GM12878 (cell line): ENCODE results near the gene PIK3C3. TPM values are rescaled to one million over a fixed set of nuclear protein-coding genes. Genes with fewer than 3 reads are reported as not detected.
A peak's percentile ranks its signal among the peaks of the same experiment; 100 is the strongest.

Source experiments
- BCL11A ChIP-seq: IDR thresholded peaks from 2 replicates; pipeline ENCODE4 v1.6.1; 2011; ENCODE audit warnings: low read depth, low read length
- BMI1 ChIP-seq: fragments of 450-650 bp; IDR thresholded peaks from 2 replicates; pipeline ENCODE4 v1.6.1; 2016; ENCODE audit warnings: mild to moderate bottlenecking, moderate library complexity, borderline replicate concordance
- CEBPB ChIP-seq, 2 experiments: fragments of 150-350 bp in 1 of 2; IDR thresholded peaks; 2 replicates each; pipeline ENCODE4 v1.6.1; 2012 to 2014; ENCODE audit warnings: low read depth in 2 of 2, low read length in 2 of 2, borderline replicate concordance in 1 of 2, inconsistent platforms in 1 of 2
- CHD1 ChIP-seq: IDR thresholded peaks from 2 replicates; pipeline ENCODE4 v1.6.1; 2012; ENCODE audit warnings: low read depth, low read length, improper control_type of control experiment
- CREB1 ChIP-seq: IDR thresholded peaks from 2 replicates; pipeline ENCODE4 v1.6.1; 2012; ENCODE audit warnings: low read depth, mild to moderate bottlenecking, inconsistent platforms
- IRF4 ChIP-seq: IDR thresholded peaks from 2 replicates; pipeline ENCODE4 v1.6.1; 2011; ENCODE audit warnings: low read depth, low read length
- MTA3 ChIP-seq: IDR thresholded peaks from 2 replicates; pipeline ENCODE4 v1.6.1; 2012; ENCODE audit warnings: low read length, inconsistent platforms, borderline replicate concordance
- POLR2A ChIP-seq: IDR thresholded peaks from 2 replicates; pipeline ENCODE4 v1.6.1; 2011; ENCODE audit warnings: low read depth, mild to moderate bottlenecking, low read length
- POU2F2 ChIP-seq: IDR thresholded peaks from 3 replicates; pipeline ENCODE4 v1.6.1; 2011; ENCODE audit warnings: low read depth, mild to moderate bottlenecking, low read length, borderline replicate concordance
- RAD21 ChIP-seq: IDR thresholded peaks from 2 replicates; pipeline ENCODE4 v1.6.1; 2011; ENCODE audit warnings: mild to moderate bottlenecking, low read depth, low read length, moderate library complexity; ENCODE audit not compliant: insufficient read depth
- SP1 ChIP-seq: IDR thresholded peaks from one replicate; pipeline ENCODE4 v1.6.1; 2011; ENCODE audit warnings: low read depth, low read length
- SRF ChIP-seq, 2 experiments: IDR thresholded peaks; 2 replicates each; pipeline ENCODE4 v1.6.1; 2011; ENCODE audit warnings: low read depth in 2 of 2, low read length in 2 of 2, mild to moderate bottlenecking in 1 of 2, moderate library complexity in 1 of 2
- TCF12 ChIP-seq: IDR thresholded peaks from 2 replicates; pipeline ENCODE4 v1.6.1; 2011; ENCODE audit warnings: low read depth, mild to moderate bottlenecking, low read length
- YBX1 ChIP-seq: fragments of 450-650 bp; IDR thresholded peaks from 2 replicates; pipeline ENCODE4 v1.6.1; 2016; ENCODE audit warnings: antibody characterized with exemption
- ZNF24 ChIP-seq: fragments of 450-650 bp; IDR thresholded peaks from 2 replicates; pipeline ENCODE4 v1.6.1; 2017; ENCODE audit warnings: antibody characterized with exemption, mild to moderate bottlenecking
- ZNF622 ChIP-seq: fragments of 450-650 bp; IDR thresholded peaks from 2 replicates; pipeline ENCODE4 v1.6.1; 2017; ENCODE audit warnings: mild to moderate bottlenecking, inconsistent platforms
- polyA plus RNA-seq, 11 experiments: library from polyadenylated mRNA; depleted of rRNA in 4 of 11; unstranded in 6 of 11; stranded (reverse) in 5 of 11; fragments of >200 nt; fragmentation: Nextera tagmentation in 4 of 11; fragmentation: Illumina TruSeq in 1 of 11; extraction: Ambion mirVana in 4 of 11; extraction: Trizol in 1 of 11; gene quantifications; 1 replicate in 1 of 11; 2 replicates in 10 of 11; pipeline versions ENCODE4 v1.2.1 to v1.2.3, GENCODE V29; 2011 to 2016; ENCODE audit warnings: inconsistent platforms in 2 of 11, missing spikeins in 2 of 11, low read depth in 1 of 11
- total RNA-seq, 4 experiments: library from RNA; depleted of rRNA in 3 of 4; stranded (reverse); fragments of >200 nt in 3 of 4; fragmentation: Illumina TruSeq in 1 of 4; extraction: Trizol in 1 of 4; gene quantifications; 2 replicates each; pipeline versions ENCODE4 v1.2.1 to v1.2.3, GENCODE V29; 2013 to 2021
- TF ChIP-seq, protein P1 (sequence below): fragments of 450-650 bp; IDR thresholded peaks from 2 replicates; pipeline ENCODE4 v1.6.1; 2018; ENCODE audit warnings: borderline replicate concordance, mild to moderate bottlenecking; ENCODE audit not compliant: partially characterized antibody
- TF ChIP-seq, protein P2 (sequence below): IDR thresholded peaks from 2 replicates; pipeline ENCODE4 v1.6.1; 2012; ENCODE audit warnings: low read length, inconsistent platforms
- TF ChIP-seq, protein P3 (sequence below): IDR thresholded peaks from 2 replicates; pipeline ENCODE4 v1.6.1; 2012; ENCODE audit warnings: mild to moderate bottlenecking, low read depth, low read length
- TF ChIP-seq, protein P4 (sequence below): fragments of 450-650 bp; IDR thresholded peaks from 2 replicates; pipeline ENCODE4 v1.6.1; 2016; ENCODE audit warnings: mild to moderate bottlenecking, moderate library complexity, borderline replicate concordance

PIK3C3 gene
- total and polyA plus RNA-seq, 10 of the 15 experiments (the other 5 are each of a cell fraction or from before 2014, with no cell fraction given): 14.4 to 131 (median 32.4) TPM

DNA sequence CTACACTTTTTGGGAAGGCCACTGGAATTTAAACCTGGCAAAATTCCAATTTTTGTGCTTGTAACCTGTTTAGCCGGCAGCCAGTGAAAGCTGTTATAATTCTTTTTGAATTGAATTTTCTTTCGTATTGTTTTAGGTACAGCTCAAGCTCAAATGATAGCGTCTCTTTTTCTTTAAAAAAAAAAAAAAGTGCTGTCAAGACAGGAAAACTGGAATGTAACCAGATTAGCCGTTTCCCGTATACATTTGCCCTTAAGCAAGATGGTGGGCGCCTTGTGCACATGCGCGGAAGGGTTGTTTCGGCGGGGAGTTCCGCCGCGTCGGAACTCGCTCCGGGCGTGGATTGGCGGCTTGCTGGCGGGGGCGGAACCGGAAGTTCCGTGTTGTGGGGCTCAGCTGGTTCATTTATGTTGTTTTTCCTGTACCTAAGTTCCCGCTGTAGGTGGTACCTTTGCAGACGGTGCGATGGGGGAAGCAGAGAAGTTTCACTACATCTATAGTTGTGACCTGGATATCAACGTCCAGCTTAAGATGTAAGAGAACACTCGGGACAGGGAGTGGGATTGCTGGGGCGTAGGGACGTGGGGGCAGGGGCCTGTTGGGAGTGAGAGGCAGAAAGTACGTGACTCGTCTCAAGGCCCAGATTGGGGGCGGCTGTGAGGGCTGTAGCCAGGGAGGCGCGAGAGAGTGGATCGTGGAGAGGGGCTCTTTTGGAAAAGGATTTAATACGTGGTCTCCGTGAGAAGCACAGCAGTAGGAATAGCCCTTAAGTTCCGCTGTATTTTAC lies at the start of gene PIK3C3 (continued):
- no peak for TF ChIP-seq RAD21
- TF ChIP-seq CEBPB (IDR thresholded peaks at IDR 0.05; ENCODE audit: borderline replicate concordance in 1 of 2, low read depth in 2 of 2, low read length in 2 of 2): no peak
- peak; percentile 74 for TF ChIP-seq POLR2A
- TF ChIP-seq BMI1: no peak
- TF ChIP-seq CREB1: peak; percentile 84
- 0 out of 2 replicates have a peak, but pooled peaks have one; percentile 62 for TF ChIP-seq CHD1
- no peak for TF ChIP-seq BCL11A
- TF ChIP-seq, protein P1, sequence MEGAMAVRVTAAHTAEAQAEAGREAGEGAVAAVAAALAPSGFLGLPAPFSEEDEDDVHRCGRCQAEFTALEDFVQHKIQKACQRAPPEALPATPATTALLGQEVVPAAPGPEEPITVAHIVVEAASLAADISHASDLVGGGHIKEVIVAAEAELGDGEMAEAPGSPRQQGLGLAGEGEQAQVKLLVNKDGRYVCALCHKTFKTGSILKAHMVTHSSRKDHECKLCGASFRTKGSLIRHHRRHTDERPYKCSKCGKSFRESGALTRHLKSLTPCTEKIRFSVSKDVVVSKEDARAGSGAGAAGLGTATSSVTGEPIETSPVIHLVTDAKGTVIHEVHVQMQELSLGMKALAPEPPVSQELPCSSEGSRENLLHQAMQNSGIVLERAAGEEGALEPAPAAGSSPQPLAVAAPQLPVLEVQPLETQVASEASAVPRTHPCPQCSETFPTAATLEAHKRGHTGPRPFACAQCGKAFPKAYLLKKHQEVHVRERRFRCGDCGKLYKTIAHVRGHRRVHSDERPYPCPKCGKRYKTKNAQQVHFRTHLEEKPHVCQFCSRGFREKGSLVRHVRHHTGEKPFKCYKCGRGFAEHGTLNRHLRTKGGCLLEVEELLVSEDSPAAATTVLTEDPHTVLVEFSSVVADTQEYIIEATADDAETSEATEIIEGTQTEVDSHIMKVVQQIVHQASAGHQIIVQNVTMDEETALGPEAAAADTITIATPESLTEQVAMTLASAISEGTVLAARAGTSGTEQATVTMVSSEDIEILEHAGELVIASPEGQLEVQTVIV: no peak
- TF ChIP-seq, protein P2, sequence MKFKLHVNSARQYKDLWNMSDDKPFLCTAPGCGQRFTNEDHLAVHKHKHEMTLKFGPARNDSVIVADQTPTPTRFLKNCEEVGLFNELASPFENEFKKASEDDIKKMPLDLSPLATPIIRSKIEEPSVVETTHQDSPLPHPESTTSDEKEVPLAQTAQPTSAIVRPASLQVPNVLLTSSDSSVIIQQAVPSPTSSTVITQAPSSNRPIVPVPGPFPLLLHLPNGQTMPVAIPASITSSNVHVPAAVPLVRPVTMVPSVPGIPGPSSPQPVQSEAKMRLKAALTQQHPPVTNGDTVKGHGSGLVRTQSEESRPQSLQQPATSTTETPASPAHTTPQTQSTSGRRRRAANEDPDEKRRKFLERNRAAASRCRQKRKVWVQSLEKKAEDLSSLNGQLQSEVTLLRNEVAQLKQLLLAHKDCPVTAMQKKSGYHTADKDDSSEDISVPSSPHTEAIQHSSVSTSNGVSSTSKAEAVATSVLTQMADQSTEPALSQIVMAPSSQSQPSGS: no peak; the same call in 1 of the 2 replicates
- no peak for TF ChIP-seq IRF4
- no peak for TF ChIP-seq ZNF24
- no peak for TF ChIP-seq TCF12
- no peak for TF ChIP-seq MTA3
- no peak for TF ChIP-seq YBX1
- no peak for TF ChIP-seq SRF (IDR thresholded peaks at IDR 0.05; ENCODE audit: low read depth in 2 of 2, low read length in 2 of 2)
- TF ChIP-seq SP1: no peak
- TF ChIP-seq POU2F2: no peak
- TF ChIP-seq, protein P3, sequence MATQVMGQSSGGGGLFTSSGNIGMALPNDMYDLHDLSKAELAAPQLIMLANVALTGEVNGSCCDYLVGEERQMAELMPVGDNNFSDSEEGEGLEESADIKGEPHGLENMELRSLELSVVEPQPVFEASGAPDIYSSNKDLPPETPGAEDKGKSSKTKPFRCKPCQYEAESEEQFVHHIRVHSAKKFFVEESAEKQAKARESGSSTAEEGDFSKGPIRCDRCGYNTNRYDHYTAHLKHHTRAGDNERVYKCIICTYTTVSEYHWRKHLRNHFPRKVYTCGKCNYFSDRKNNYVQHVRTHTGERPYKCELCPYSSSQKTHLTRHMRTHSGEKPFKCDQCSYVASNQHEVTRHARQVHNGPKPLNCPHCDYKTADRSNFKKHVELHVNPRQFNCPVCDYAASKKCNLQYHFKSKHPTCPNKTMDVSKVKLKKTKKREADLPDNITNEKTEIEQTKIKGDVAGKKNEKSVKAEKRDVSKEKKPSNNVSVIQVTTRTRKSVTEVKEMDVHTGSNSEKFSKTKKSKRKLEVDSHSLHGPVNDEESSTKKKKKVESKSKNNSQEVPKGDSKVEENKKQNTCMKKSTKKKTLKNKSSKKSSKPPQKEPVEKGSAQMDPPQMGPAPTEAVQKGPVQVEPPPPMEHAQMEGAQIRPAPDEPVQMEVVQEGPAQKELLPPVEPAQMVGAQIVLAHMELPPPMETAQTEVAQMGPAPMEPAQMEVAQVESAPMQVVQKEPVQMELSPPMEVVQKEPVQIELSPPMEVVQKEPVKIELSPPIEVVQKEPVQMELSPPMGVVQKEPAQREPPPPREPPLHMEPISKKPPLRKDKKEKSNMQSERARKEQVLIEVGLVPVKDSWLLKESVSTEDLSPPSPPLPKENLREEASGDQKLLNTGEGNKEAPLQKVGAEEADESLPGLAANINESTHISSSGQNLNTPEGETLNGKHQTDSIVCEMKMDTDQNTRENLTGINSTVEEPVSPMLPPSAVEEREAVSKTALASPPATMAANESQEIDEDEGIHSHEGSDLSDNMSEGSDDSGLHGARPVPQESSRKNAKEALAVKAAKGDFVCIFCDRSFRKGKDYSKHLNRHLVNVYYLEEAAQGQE: no peak
- TF ChIP-seq, protein P4, sequence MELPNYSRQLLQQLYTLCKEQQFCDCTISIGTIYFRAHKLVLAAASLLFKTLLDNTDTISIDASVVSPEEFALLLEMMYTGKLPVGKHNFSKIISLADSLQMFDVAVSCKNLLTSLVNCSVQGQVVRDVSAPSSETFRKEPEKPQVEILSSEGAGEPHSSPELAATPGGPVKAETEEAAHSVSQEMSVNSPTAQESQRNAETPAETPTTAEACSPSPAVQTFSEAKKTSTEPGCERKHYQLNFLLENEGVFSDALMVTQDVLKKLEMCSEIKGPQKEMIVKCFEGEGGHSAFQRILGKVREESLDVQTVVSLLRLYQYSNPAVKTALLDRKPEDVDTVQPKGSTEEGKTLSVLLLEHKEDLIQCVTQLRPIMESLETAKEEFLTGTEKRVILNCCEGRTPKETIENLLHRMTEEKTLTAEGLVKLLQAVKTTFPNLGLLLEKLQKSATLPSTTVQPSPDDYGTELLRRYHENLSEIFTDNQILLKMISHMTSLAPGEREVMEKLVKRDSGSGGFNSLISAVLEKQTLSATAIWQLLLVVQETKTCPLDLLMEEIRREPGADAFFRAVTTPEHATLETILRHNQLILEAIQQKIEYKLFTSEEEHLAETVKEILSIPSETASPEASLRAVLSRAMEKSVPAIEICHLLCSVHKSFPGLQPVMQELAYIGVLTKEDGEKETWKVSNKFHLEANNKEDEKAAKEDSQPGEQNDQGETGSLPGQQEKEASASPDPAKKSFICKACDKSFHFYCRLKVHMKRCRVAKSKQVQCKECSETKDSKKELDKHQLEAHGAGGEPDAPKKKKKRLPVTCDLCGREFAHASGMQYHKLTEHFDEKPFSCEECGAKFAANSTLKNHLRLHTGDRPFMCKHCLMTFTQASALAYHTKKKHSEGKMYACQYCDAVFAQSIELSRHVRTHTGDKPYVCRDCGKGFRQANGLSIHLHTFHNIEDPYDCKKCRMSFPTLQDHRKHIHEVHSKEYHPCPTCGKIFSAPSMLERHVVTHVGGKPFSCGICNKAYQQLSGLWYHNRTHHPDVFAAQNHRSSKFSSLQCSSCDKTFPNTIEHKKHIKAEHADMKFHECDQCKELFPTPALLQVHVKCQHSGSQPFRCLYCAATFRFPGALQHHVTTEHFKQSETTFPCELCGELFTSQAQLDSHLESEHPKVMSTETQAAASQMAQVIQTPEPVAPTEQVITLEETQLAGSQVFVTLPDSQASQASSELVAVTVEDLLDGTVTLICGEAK: peak; percentile 94; the same call in 1 of the 2 replicates
- TF ChIP-seq ZNF622: no peak
